CD8-positive, alpha-beta memory T cell (primary cell): ENCODE results near the gene TNFSF15. TPM values are rescaled to one million over a fixed set of nuclear protein-coding genes. Genes with fewer than 3 reads are reported as not detected.

Source experiments
- polyA plus RNA-seq: library from polyadenylated mRNA; unstranded; fragments of 300-500 nt; fragmentation: Illumina TruSeq; gene quantifications from one replicate; pipeline ENCODE4 v1.2.3, GENCODE V29; 2021
- total RNA-seq, 2 experiments: library from RNA; stranded (reverse); gene quantifications; one replicate each; pipeline ENCODE4 v1.2.3, GENCODE V29; 2021

The TNFSF15 gene
- total and polyA plus RNA-seq, 3 experiments from 2014 or later = 0.15 to 0.20 TPM; not detected in 1

Other genes with a start within 250 kb of the TNFSF15 start
- 10 to 100 TPM; 48.2 to 49.0 TPM for gene ATP6V1G1, start 218.3 kb downstream of the TNFSF15 start, total RNA-seq
- 278 TPM for gene ATP6V1G1, start 218.3 kb downstream of the TNFSF15 start, polyA plus RNA-seq
- 10 to 100 TPM; 20.2 to 21.1 TPM for gene TMEM268, start 194.7 kb downstream of the TNFSF15 start, total RNA-seq
- gene TMEM268, start 194.7 kb downstream of the TNFSF15 start, polyA plus RNA-seq = 9.7 TPM
- gene TEX53, start 148.2 kb downstream of the TNFSF15 start, total RNA-seq = not detected
- gene TEX53, start 148.2 kb downstream of the TNFSF15 start, polyA plus RNA-seq = not detected
- under 1 TPM; 0.46 to 0.86 TPM for gene TEX48, start 123.8 kb downstream of the TNFSF15 start, total RNA-seq
- not detected for gene TEX48, start 123.8 kb downstream of the TNFSF15 start, polyA plus RNA-seq
- gene TNFSF8, start 124.6 kb upstream of the TNFSF15 start, total RNA-seq = 10 to 100 TPM; 72.6 to 73.2 TPM
- gene TNFSF8, start 124.6 kb upstream of the TNFSF15 start, polyA plus RNA-seq = 83.6 TPM